Breast epithelium (tissue), 4 donors: ENCODE data around the gene COL15A1. TPM values are rescaled to one million over a fixed set of nuclear protein-coding genes. Genes with fewer than 3 reads are reported as not detected.
A peak's percentile ranks its signal among the peaks of the same experiment; 100 is the strongest.

Experiments
- DNase-seq, 2 donors: peaks; one replicate each; pipeline ENCODE4 v3.0.0-alpha.2; 2019; ENCODE audit warnings: low spot score in 2 of 2
- H3K27ac ChIP-seq, 2 donors: fragments of 200-600 bp; sonication (generic) in 1 of 2; one replicate each; pipeline ENCODE4 v1.5.1; 2016 to 2019; ENCODE audit warnings: mild to moderate bottlenecking in 1 of 2
- H3K27me3 ChIP-seq, 2 donors: fragments of 200-600 bp; sonication (generic) in 1 of 2; one replicate each; pipeline versions ENCODE4 v1.5.1 to v1.6.0; 2017 to 2019; ENCODE audit warnings: control low read depth in 1 of 2, mild to moderate bottlenecking in 1 of 2
- H3K36me3 ChIP-seq: fragments of 200-600 bp; one replicate; pipeline ENCODE4 v1.5.1; 2019
- H3K4me1 ChIP-seq, 2 donors: fragments of 200-600 bp; sonication (generic); one replicate each; pipeline ENCODE4 v1.5.1; 2016 to 2019; ENCODE audit warnings: control low read depth in 1 of 2
- H3K4me3 ChIP-seq, 3 donors: fragments of 200-600 bp; sonication (generic); 1 replicate in 2 of 3; 2 replicates in 1 of 3; pipeline ENCODE4 v1.5.1; 2016 to 2019; ENCODE audit warnings: mild to moderate bottlenecking in 3 of 3, moderate library complexity in 2 of 3
- H3K9me3 ChIP-seq, 2 donors: fragments of 200-600 bp; sonication (generic) in 1 of 2; one replicate each; pipeline ENCODE4 v1.5.1; 2016 to 2019; ENCODE audit warnings: control low read depth in 1 of 2
- POLR2A ChIP-seq: fragments of 450-650 bp; IDR thresholded peaks from one replicate; pipeline ENCODE4 v1.6.1; 2016; ENCODE audit warnings: antibody characterized with exemption, mild to moderate bottlenecking, moderate library complexity
- POLR2AphosphoS5 ChIP-seq, 3 donors: sonication (generic); formaldehyde crosslinking; IDR thresholded peaks; one replicate each; pipeline ENCODE4 v1.6.1; 2017; ENCODE audit warnings: antibody characterized with exemption in 3 of 3
- intact Hi-C: fragments of 100-400 bp; cut with DNase I; formaldehyde crosslinking; loops from one replicate; pipeline ENCODE4 v1.15.1; 2023; ENCODE audit warnings: low total_unique reads
- total RNA-seq, 3 donors: library from RNA; depleted of rRNA; stranded (reverse); fragments of >200 nt; gene quantifications; one replicate each; pipeline ENCODE4 v1.1.0, GENCODE V29; 2016
- TF ChIP-seq, protein P1 (sequence below), 3 donors: fragments of 450-650 bp; IDR thresholded peaks; one replicate each; pipeline ENCODE4 v1.5.1; 2016 to 2017; ENCODE audit warnings: antibody characterized with exemption in 3 of 3, mild to moderate bottlenecking in 3 of 3, moderate library complexity in 3 of 3

The COL15A1 gene
- total RNA-seq, 3 donors from 2014 or later: 13.9 to 47.8 (median 32.4) TPM

DNA sequence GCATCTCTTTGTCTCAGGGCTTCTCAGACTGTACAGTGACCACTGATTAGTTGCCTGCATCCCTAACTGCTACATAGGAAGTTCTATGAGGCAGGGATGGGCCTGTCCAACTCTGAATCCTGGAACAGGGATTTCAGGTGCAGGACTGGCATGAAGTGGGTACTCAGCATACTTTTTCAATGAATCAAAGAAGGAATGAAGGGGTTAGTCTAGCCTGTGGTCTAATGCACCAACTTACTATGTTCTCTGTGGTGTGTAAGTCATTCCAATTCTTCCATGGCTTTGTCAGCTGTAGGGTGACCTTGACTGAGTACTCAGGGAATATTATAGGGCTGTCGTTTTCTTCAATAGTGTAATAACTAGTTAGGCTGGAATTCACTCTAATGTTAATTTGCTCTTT lies 8.3 kb downstream of the COL15A1 start:
- TF ChIP-seq POLR2AphosphoS5 (IDR thresholded peaks at IDR 0.05) (no peak), POLR2A (no peak)
- intact Hi-C loops: no loop called here
- H3K36me3 ChIP-seq: no peaks in the 10 kb centered on the region
- H3K9me3 ChIP-seq: peaks cover 0 to 7% of the 10 kb centered on the region in 2 donors
- H3K27me3 ChIP-seq: no peaks in the 10 kb centered on the region
- no peaks in the 10 kb centered on the region for H3K4me1 ChIP-seq
- H3K27ac ChIP-seq: no peak overlapping the region
- no peak for DNase-seq
- no peak overlapping the region for H3K4me3 ChIP-seq

DNA sequence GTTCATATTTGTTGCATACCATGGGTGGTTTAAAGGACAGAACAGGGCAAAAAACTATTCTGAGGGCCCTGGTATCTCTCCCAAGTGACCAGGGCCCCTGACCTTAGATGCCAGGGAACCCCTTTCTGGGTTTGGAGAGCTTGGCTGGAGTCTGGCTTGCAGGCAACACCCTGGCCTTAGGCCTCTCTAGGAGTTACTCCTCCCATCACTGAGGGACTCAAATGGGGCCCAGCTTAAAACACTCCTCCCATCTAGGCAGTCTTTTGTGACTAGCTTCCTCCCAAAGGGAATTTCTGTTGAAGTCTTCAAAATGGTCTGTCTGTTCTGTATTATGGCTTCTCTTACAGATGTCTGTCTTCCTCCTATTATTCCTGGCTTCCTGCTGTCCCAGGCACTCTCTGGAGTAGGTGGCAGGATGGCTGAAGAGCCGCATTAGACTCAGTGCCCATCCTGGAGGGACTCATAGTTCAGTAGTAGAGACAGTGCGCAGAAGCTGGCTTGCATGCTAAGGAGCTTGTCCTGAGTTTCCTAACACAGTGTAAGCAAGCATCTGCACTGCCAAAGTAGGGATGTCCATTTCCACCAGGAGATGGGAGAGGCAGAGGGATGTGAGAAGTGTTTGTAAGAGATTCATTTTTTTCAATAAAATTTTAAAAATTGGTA lies 10.0 kb downstream of the COL15A1 start:
- Histone ChIP-seq H3K27ac (peak overlapping the region in 1 of 2 donors; percentile 9), H3K4me3 (no peak overlapping the region), H3K4me1 (no peaks in the 10 kb centered on the region), H3K36me3 (no peaks in the 10 kb centered on the region), H3K9me3 (peaks cover 0 to 11% of the 10 kb centered on the region in 2 donors), H3K27me3 (no peaks in the 10 kb centered on the region)
- TF ChIP-seq, protein P1, sequence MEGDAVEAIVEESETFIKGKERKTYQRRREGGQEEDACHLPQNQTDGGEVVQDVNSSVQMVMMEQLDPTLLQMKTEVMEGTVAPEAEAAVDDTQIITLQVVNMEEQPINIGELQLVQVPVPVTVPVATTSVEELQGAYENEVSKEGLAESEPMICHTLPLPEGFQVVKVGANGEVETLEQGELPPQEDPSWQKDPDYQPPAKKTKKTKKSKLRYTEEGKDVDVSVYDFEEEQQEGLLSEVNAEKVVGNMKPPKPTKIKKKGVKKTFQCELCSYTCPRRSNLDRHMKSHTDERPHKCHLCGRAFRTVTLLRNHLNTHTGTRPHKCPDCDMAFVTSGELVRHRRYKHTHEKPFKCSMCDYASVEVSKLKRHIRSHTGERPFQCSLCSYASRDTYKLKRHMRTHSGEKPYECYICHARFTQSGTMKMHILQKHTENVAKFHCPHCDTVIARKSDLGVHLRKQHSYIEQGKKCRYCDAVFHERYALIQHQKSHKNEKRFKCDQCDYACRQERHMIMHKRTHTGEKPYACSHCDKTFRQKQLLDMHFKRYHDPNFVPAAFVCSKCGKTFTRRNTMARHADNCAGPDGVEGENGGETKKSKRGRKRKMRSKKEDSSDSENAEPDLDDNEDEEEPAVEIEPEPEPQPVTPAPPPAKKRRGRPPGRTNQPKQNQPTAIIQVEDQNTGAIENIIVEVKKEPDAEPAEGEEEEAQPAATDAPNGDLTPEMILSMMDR (IDR thresholded peaks at IDR 0.05): no peak
- no peak for TF ChIP-seq POLR2AphosphoS5 (IDR thresholded peaks at IDR 0.05)
- no peak for TF ChIP-seq POLR2A
- intact Hi-C loops: no loop called here
- DNase-seq: no peak

DNA sequence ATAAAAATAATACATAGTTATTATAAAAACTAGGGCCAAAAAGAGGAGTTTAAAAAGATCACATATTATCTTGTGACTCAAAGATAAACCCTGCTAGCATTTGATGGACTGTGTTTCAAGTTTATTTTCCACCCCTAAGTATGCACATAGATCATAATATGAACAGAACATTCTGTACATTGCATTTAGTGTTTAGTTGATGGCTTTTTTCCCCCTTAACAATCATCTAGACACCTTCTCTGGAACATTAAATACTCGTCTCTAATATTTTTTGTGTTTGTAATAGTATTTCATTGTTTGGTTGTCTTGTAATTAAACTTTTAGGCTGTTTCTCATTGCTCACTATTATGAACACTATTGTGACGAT lies 10.5 kb downstream of the COL15A1 start:
- no peaks in the 10 kb centered on the region for H3K4me1 ChIP-seq
- peaks cover 0 to 11% of the 10 kb centered on the region in 2 donors for H3K9me3 ChIP-seq
- intact Hi-C loops: no loop called here
- no peaks in the 10 kb centered on the region for H3K36me3 ChIP-seq
- TF ChIP-seq, protein P1 (IDR thresholded peaks at IDR 0.05): no peak
- TF ChIP-seq POLR2AphosphoS5 (IDR thresholded peaks at IDR 0.05) (no peak), POLR2A (no peak)
- no peaks in the 10 kb centered on the region for H3K27me3 ChIP-seq
- no peak overlapping the region for H3K27ac ChIP-seq
- DNase-seq: no peak
- no peak overlapping the region for H3K4me3 ChIP-seq

DNA sequence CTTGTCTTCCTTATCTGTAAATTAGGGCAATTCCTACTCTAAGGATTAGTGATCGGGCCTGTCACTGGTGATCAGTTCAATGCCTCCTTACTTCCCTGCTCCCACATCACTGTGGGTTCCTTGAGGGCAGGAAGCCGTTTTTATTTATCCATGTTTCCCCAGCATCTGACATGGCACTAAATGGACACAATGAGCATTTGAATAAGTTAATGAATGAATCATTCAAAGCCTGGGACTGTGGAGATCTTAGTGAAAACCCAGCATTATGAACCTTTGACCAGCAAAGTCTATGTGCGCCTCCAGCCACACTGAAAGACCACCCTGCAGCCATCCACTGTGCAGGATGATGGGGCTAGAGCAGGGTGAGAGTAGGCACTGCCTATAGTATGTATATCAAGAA lies 11.6 kb downstream of the COL15A1 start:
- Histone ChIP-seq H3K9me3 (peaks cover 0 to 11% of the 10 kb centered on the region in 2 donors), H3K36me3 (no peaks in the 10 kb centered on the region), H3K4me3 (no peak overlapping the region), H3K27ac (no peak overlapping the region), H3K4me1 (no peaks in the 10 kb centered on the region), H3K27me3 (no peaks in the 10 kb centered on the region)
- intact Hi-C loops: no loop called here
- TF ChIP-seq POLR2AphosphoS5 (IDR thresholded peaks at IDR 0.05) (no peak), POLR2A (no peak)
- TF ChIP-seq, protein P1 (IDR thresholded peaks at IDR 0.05): no peak
- no peak for DNase-seq

DNA sequence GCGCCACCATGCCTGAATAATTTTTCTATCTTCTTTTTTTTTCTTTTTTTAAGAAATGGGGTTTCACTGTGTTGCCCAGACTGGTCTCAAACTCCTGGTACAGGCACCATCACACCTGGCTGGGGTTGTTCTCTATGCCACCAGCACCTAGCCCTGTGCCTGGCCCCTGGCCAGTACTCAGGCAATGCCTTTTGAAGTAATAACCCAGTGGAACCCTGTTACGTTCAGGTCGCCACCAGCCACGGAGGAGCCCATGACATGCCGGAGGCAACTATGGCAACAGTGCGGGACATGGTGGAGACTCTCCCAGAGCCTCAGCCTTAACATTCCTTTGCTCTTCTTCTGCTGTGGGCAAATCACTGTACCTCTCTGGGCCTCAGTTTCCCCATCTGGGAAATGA lies 14.1 kb downstream of the COL15A1 start:
- H3K27me3 ChIP-seq: no peaks in the 10 kb centered on the region
- H3K4me1 ChIP-seq: no peaks in the 10 kb centered on the region
- H3K27ac ChIP-seq: peak overlapping the region in 1 of 2 donors; percentile 76
- peaks cover 0 to 11% of the 10 kb centered on the region in 2 donors for H3K9me3 ChIP-seq
- no peak overlapping the region for H3K4me3 ChIP-seq
- TF ChIP-seq, protein P1 (IDR thresholded peaks at IDR 0.05): no peak
- no peak for DNase-seq
- intact Hi-C loops: no loop called here
- H3K36me3 ChIP-seq: no peaks in the 10 kb centered on the region
